Thyroid gland (tissue), 4 donors: Measurements from ENCODE around the gene SLC17A9.

Experiments used
- CTCF ChIP-seq, 6 experiments: fragments of 200-600 bp in 3 of 6; fragments of 450-650 bp in 3 of 6; sonication (generic) in 3 of 6; IDR thresholded peaks; one replicate each; pipeline ENCODE4 v1.5.1; 2016 to 2019; ENCODE audit warnings: antibody characterized with exemption in 6 of 6, mild to moderate bottlenecking in 2 of 6, inconsistent platforms in 1 of 6, moderate library complexity in 1 of 6
- POLR2A ChIP-seq, 2 donors: fragments of 450-650 bp; IDR thresholded peaks; one replicate each; pipeline ENCODE4 v1.6.1; 2017; ENCODE audit warnings: antibody characterized with exemption in 2 of 2, mild to moderate bottlenecking in 2 of 2, moderate library complexity in 1 of 2

- TF ChIP-seq CTCF (IDR thresholded peaks at IDR 0.05) (no peak), POLR2A (IDR thresholded peaks at IDR 0.05) (no peak)
These were observed 18.1 kb downstream of the SLC17A9 start for GRCh38 chr20:62970307-62971210.
